ENCODE measurements around the gene CD47.
A peak's percentile ranks its signal among the peaks of the same experiment; 100 is the strongest.

Gene CD47

DNA sequence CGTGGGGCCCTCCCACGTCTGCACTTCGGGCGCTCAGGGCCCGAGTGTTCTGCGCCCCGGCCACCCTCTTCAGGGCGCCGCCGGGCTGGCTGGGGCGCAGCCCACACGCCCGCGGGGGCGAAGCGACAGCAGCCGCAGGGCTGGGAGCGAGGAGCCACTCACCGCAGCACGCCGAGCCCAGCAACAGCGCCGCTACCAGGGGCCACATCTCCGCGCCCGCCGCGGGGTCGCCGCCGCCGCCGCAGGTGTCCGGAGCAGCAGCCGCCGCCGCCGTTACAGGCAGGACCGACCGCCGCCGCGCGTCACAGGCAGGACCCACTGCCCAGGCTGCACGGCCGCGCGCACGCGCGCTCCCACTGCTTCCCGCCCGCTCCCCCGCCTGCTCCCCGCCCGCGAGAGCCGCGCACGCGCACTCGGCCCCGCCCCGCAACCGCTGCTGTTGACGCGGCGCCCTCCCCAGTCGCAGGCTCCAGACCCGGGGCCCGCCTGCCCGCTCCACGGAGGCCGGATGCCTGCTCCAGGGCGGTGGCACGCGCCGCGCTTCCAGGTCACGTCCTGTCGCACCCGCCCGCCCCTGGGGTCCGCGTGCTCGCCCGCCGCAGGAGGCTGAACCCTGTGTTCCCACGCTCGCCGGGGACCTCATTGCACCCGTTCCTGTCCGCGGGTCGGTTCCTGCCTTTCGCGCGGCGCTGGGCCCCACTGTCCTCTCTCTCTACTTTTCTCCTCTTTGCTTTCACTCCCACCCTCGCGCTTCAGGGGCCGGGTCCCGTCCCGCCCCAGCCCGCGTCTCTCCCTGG, at the start of gene CD47:
Gene CD47 (minus strand): TSS at position 331 of the 797 bp plus-strand sequence. CDS start 123 bp downstream, at position 208.
- peak; percentile 94 for DNase-seq (ENCODE audit: low spot score)

- DNase-seq (ENCODE audit: low spot score) = no peak
Observed at GRCh38 chr3:108137460-108137814, 46.6 kb upstream of the CD47 start.

- DNase-seq (ENCODE audit: low spot score) = no peak
Observed at GRCh38 chr3:108136561-108137459, 46.0 kb upstream of the CD47 start.

DNA sequence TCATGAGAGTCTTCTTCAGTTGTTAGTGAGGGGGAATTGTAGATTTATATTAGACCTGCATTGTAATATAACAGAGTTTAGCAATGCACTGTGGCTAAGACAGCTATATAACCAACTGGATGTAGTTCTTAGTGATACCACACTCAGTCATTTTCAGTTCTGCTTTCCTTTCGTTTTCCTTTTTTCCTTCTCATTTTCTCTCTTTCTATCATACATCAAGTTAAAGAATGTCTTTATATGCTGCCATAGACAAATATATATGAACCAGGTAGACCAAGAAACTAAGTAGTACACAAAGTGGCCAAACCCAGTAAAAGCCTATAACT, 43.7 kb upstream of the CD47 start:
- no peak for DNase-seq (ENCODE audit: low spot score)

DNA sequence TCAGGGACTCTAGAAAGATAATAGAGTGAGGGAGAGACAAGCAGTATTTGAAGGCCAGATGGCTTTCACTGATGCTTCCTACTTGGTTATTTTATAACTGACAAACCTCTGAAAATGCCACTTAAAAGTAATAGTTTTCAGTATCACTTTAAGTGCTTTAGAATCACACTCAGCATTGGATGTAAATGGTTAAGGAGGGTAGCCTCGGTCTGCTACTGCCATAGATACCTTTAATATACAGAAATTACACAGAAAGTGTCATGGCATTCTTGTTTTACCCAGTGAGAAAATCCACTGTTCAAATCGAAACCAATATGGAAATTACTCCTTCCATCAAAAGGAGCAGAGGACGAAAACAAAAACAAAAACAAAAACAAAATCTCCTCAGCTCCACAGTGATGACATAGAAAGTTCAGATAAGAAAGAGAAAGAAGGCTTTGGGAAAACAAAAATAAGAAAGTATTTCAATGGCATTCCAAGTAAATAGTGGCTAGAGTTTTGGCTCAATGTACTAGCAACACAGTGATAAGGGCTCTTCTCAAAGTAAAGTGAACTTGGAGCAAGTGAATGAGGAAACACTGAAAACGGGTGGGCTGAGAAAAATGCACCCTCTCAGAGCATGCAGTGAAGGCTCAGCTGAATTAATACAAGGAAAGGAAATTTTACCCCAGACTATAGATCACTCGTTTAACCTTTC, 43.2 kb upstream of the CD47 start:
- DNase-seq (ENCODE audit: low spot score) = peak; percentile 50

DNA sequence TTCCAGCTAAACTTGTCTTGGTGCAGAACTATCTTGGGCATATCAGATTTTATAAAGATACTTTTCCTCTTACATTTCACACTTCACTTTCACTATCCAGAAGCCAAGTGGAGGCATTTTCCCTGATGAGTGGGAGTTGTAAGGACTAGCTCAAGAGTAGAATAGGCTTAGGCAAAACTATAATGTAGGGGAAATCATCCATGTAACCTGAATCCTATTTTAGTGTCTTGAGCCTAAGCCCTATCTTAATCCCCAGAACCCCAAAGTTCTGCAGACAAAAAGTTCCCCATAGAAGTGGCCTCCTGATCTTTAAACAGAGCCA, 42.2 kb upstream of the CD47 start:
- no peak for DNase-seq (ENCODE audit: low spot score)

- DNase-seq (ENCODE audit: low spot score) = no peak
Observed at GRCh38 chr3:108131475-108132134, 40.8 kb upstream of the CD47 start.

DNA sequence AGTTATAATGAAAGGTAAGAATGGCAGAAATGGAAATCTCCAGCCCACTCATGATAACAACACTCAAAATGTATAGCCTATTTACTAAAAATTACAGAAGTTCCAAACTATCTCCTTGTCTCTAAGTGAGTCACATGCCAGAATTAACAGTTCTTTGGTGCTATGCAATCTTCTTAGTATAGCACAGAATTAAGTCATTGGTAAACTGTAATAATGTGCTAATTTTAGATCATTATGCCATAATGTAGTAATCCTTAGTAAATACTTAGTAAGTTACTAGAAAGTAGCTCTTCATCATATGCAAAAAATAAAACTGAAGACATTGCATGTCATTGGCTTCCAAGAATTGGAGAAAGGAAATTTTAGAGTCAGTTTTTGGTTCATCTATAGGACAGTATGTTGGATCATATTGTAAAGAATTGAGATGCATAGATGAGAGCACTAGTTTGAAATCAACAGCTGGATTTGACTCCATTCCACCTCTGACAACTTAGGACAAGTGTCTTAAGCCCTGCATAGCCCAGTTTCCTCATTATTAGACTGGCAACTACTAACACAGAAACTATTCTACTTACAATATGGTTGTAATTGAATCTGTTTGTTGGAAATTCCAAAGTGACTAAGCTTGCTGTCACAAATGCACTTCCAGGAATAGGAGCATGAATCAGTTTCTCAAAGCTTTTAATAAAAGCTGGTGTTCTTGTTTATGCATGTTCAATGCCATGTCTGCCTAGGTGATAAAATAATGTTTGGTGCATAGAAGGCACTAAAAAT, 40.1 kb upstream of the CD47 start:
- DNase-seq (ENCODE audit: low spot score) = no peak

- DNase-seq (ENCODE audit: low spot score) = no peak
Observed at GRCh38 chr3:108130236-108130635, 39.4 kb upstream of the CD47 start.

DNA sequence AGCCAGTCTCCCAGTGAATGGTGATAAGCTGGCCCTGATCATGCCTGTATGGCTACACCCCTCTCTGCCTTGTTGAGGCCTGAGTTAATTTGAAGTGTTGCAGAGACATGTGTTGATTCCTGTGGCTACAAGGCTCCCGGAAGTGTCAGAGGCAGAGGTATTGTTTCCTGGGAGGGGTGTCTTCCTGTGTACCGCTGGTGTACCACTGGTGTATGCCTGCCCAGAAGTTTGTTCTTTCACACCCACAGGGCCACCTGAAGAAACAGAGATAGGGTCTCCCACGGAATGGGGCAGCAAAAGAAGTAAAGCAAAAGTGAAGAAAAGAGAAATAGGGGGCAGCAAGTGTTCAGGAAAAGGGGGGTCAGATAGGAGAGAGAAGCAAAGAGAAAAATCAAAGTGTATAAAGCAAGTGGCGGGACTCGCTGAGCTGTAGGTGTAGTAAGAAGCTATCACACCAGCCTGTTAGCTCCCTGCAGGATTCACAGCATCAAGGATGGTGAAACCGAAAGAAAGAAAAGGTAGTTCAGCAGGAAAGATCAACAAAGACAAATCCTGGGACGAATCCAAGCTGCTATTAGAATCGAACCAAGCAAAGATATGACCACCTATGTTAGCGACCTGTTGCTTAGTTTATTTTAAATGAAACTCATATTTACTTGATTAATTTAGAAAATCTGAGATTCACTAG, 36.6 kb upstream of the CD47 start:
- peak; percentile 79 for DNase-seq (ENCODE audit: low spot score)

- DNase-seq (ENCODE audit: low spot score) = no peak
Observed at GRCh38 chr3:108126348-108126747, 35.5 kb upstream of the CD47 start.

DNA sequence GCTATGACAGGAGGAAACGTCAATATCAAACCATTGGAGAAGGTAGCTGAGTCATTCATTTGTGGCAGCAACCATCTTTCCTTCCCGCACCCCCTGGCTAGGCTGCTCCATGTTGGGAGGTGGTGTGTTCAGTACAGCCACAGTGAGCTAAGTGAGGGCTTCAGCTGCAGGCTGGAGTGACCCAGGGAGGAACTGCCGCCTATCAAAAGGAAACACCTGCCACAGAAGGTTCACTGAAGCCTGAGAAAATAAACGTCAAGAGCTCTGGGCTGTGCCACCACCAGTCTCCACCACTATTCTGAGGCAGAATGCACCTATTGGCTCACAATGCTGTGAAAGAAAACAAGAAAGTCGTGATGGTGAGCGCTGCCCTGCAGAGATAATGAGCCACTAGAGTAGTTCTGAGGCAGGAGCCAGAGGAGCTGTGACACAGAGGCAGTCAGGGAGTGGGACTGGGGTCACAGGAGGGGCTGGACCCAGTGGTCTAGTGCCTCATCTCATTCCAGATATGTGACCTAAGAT, 34.8 kb upstream of the CD47 start:
- peak; percentile 64 for DNase-seq (ENCODE audit: low spot score)

DNA sequence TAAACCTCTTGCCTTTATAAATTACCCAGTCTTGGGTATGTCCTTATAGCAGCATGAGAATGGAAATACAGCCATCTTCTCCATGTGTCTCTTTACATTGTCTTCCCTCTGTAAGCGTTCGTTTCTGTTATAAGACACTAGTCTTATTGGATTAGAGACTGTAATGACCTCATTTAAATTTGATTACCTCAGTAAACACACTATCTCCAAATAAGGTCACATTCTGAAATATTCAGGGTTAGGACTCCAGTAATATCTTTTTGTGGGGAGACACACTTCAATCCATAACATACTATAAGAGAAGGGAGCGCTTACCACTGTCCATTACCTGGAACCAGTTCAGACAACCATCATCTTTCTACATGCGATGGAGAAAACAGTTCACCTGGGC, 34.3 kb upstream of the CD47 start:
- DNase-seq (ENCODE audit: low spot score) = no peak

DNA sequence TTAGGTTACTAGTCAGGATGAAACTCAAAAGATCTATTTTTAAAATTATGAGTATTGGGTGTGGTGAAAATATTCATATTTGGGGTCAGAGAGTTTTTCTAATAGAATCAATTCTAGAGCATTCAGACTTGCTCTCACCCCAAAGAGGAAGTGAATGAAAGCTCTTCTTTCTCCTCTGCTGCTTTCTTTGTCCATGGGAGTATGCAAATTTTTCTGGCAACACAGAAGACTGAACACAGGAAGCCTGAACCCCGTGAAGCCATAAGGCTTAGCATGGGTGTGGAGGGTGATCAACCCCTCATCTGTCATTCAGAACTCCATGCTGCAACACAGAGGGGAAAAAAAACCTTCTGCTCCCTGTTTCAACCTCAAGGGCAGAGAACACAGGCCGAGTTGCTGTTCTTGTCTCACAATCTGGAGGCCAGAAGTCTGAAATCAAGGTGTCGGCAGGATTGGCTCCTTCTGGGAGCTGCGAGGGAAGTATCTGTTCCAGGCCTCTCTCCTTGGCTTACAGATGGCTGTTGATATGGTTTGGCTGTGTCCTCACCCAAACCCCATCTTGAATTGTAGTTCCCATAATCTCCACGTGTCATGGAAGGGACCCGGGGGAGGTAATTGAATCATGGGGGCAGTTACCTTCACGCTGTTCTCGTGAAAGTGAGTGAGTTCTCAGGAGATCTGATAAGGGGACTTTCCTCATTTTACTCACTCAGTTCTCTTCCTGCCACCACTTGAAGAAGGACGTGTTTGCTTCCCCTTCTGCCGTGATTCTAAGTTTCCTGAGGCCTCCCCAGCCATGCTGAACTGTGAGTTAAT, 33.7 kb upstream of the CD47 start:
- DNase-seq (ENCODE audit: low spot score) = peak; percentile 87

- no peak for DNase-seq (ENCODE audit: low spot score)
Observed at GRCh38 chr3:108123326-108123725, 32.5 kb upstream of the CD47 start.

DNA sequence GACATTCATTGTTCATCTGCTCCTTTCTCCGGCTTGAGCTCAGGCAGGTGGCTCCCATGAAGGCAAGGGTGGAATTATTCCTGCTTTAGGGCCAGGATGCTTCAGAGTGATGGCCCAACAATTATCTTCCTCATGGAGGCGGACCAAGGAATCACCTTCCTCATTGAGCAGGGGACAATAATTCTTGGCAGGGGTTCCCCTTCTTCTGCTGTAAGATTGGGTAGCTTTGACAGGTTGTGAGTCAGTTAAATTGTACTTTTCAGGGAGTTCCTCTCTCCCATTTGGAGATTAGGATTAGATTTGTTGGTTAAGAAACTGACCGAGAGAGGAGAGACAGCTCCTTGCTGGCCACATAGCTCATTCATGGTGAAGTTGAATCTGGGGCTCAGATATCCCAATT, 31.4 kb upstream of the CD47 start:
- DNase-seq (ENCODE audit: low spot score) = no peak

GRCh38 chr3:108119398-108120104, 28.7 kb upstream of the CD47 start:
- DNase-seq (ENCODE audit: low spot score) = no peak

GRCh38 chr3:108118038-108118768, 27.4 kb upstream of the CD47 start:
- no peak for DNase-seq (ENCODE audit: low spot score)

Measured in activated CD4-positive, alpha-beta T cell treated with anti-CD3 and anti-CD28 coated beads, Interleukin-2, Interleukin-4, amounts not matched to agents 100 ng/mL and 50 ng/mL, durations not matched to agents 16 hours and 8 hours (primary cell).